Ammon's horn (tissue), 1 donor: ENCODE results near the gene TRPM2.
"Not testable (repeated sequence)": the region's sequence is repeated elsewhere in the genome, so short reads cannot be mapped to it uniquely, and the experiment has no call there.

Experiments used
- DNase-seq: peaks from one replicate; pipeline ENCODE4 v3.0.0-alpha.2; 2016; ENCODE audit warnings: low spot score

The TRPM2 gene

DNA sequence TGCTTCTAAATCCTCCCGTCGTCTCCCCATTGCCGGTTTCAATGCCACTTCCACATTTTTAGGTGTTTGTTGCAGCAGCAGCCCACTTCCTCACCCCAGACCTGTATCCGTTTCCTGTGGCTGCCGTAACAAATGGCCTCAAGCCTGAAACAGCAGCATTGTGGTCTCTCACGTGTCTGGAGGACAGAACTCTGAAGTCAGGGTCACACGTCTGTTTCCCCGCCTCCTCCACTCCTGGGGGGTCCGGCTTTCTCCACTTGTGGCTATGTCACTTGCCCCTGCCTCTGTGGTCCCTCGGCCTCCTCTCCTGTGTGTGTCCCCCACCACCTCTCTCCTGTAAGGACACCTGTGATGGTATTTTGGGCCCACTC lies 21.8 kb downstream of the TRPM2 start:
- DNase-seq = peak; percentile 57

DNA sequence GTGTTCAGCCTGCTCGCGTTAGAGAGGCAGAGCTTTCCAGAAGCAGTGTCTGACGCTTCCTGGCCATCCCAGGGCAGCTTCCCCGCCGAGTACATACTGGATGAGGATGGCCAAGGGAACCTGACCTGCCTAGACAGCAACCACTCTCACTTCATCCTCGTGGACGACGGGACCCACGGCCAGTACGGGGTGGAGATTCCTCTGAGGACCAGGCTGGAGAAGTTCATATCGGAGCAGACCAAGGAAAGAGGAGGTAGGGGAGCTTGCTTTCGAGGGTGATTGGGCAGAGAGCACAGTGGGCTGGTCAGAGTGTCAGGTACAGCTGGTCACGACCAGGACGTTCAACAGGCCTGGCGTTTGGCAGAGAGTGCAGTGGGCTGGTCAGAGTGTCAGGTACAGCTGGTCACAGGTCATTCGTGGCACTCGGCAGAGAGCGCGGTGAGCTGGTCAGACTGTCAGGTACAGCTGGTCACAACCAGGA lies 22.4 kb downstream of the TRPM2 start:
- DNase-seq = no peak

DNA sequence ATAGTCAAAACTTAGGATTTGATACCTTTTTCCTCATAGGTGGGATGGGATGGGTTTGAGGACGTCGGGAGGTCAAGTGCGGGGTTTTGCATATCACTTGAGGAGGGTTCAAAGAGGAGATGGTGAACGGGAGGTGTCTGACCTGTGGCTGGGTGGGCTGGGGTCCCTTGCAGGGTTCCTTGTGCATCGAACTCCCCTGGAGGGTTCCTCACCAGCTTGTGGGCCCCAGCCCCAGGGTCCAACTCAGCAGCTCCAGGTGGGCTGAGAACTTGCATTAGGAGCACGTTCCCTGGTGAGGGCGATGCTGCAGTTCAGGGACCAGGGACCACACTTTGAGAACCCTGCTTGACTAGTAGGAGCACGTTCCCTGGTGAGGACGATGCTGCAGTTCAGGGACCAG lies 23.2 kb downstream of the TRPM2 start:
- no peak for DNase-seq

DNA sequence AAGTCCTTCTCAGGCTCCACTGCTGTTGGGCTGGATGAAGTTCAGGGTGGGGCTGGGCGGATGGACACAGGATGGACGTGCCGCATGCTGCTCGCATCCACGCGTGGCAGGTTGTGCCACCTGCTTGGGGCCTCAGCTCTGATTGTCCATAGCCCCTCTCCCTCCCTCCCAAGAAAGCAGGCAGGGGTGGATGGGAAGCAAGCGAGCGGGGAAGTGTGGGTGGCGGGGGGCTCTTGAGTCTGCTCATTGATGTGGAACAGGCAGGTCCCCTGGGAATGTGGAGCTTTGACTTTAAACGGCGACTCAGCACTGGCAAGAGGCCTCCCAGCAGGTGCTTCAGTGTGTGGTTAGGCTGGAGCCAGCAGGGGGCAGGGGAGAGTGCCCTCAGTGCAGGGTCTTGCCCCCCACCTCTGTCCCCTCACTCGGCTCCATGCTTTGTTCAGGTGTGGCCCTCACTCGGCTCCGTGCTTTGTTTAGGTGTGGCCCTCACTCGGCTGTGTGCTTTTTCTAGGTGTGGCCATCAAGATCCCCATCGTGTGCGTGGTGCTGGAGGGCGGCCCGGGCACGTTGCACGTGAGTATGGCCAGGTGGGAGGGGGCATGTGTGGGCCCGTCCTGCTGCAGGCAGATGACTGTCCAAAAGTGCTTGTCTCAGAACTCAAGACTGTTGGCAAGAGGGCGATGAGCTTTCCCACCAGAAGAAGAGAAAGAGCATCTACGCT lies 23.9 kb downstream of the TRPM2 start:
- no peak for DNase-seq

DNA sequence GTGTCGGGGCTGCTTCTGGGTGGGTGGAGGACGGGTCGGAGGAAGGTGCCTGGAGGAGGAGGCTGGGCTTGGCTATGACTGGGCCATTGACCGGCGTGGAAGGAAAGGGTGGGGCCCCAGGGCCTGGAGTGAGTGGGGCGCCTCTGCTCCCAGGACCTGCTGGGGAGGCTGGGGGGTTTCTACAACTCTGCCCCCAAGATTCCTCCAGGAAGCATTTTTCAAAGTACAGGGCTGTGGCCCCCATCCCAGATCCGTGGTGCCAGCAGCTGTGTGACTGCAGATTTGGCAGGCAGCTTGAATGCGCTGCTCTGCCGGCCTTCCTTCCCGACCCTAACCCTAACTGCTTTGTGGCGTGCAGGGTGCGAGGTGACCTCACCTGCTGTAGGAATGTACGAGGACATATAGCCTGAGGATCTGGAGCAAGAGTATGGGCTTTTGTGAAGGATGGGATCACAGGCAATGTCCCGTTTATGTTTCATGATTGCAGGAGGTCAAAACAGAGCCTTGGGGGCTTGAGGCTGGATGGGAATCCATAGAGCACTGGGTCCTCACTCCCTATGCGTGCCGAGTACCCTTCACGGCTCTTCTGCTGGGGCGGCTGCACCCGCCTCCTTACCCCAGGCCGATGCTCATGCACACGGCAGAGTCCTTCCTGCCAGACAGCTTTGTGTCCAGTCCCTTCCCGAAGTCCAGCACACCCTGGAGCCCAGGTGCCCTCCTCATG lies 24.7 kb downstream of the TRPM2 start:
- DNase-seq = no peak

DNA sequence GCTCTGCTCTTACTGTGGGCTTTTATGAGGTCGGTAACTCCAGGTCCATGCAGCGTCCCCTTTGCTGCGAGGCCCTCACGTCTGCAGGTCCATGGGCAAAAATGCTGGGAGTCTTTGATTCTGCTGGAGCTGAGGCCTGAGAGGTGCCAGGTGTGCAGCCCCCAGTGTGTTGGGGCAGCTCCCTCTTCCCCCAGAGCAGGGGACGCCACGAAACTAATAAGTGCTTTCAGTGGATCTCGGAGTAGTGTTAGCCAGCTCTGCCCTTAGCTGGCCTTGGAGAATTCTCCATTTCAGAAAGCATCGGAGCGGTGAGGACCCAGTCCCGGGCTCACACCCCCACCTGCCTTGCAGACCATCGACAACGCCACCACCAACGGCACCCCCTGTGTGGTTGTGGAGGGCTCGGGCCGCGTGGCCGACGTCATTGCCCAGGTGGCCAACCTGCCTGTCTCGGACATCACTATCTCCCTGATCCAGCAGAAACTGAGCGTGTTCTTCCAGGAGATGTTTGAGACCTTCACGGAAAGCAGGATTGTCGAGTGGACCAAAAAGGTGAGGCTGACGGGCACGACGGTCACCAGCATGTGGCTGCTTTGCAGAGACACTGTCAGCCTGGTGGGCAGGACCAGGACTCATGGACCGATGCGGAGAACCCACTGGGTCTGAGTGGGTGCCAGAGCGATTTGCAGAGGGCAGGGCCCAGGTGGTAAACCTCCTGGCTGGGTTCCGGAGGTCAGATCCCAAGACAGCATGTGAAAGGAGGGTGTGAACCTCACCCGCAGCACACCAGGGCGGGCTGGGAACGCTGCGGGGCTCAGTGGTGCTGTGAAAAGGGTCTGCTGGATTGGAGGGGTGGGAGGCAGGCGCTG lies 25.5 kb downstream of the TRPM2 start:
- DNase-seq = no peak

DNA sequence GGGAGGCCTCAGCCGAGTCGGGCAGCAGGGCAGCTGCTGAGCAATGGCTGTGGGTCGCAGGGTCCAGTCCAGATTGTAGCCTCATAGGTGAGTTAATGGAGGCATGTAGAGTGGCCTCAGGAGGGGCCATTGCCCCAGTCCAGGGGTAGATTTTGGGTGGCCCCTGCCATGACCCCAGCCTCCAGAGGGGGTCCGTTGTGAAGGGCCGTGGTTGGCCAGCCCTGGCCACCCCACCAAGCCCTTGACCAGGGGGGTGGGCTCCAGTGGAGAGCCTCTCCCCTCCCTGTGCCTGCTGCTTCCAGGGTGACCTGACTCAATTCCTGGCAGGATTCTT lies 26.1 kb downstream of the TRPM2 start:
- no peak for DNase-seq

DNA sequence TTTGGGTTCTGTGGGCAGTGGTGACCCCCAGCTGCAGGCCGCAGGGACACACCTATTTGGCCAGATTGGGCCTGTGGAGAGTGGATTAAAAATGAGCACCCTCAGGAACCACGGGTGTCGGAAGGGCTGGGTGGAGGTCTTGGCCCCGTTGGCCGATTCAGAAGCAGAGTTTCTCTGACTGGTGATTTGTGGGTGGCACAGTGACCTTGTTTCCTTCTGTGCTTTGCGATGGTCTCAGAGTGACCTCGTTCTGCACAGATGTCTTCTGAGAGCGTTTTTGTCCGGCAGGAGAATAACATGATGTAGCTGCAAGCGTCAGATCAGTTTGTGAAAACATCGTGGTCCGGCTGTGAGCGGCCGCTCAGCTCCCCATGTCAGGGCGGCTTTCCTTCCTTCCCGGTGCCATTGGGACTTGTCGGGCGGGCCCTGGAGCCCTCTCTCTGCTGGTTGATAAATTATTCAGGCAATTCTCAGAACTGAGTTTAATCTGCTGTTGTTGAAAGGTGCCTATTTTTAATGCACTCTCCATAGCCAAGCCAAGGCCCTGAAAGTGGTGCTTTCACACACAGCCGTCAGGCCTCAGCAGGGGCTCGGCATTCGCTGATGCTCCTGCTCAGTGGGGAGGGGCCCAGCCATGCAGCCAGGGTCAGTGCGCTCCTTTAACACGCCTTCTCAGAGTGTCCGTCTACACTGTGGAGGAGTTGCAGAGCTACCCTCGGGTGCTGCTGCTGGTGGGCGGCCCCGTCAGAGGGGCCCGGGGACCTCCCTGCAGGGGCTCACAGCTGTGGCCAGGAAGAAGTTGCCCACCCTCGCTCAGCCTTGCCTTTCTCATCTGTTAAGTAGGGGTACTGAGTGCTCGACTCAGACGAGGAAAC lies 26.8 kb downstream of the TRPM2 start:
- no peak for DNase-seq

DNA sequence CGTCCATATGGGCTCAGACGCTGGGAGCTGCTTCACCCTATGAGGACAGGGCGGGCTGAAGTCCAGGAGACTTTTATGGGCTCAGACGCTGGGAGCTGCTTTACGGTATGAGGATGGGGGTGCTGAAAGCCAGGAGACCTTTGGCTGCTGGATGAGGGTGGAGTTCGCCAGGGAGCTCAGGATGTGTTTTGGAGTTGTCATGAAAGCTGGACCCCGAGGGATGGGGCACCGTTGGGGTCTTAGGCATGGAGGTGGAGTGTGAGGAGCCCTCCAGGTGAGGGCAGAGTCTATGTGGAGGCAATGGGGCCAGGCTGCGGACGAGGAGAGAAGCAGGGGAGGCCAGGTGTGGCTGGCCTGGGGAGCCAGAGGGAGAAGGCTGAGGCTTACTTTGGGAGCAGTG lies 27.5 kb downstream of the TRPM2 start:
- DNase-seq = no peak

DNA sequence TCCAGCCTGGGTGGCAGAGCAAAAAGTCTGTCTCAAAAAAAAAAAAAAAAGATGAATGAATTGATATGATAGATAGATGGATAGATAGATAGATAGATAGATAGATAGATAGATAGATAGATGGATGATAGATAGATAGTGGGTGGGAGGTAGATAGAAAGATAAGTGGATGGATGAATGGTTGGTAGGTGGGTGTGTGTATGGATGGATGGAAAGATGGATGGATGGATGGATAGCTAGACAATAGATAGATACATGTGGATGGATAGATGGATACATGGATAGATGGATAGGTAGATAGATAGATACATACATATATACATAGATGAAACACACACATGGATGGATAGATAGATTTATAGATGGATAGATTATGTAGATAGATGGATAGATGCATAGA lies 28.5 kb downstream of the TRPM2 start:
- no peak for DNase-seq

DNA sequence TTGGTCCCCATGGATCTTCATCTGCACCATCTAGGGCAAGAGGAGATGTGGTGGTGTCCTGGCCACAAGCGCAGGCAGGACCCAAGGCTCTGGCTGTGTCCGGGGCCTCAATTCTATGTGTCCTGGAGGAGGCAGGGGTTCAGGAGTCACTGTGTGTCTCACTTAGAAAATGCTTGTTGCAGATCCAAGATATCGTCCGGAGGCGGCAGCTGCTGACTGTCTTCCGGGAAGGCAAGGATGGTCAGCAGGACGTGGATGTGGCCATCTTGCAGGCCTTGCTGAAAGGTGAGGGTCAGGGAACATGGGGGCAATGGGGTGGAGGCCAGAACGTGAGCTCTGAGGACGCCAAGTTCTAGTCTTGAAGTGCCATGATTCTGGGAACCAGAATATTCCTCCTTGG lies 29.1 kb downstream of the TRPM2 start:
- DNase-seq = no peak

DNA sequence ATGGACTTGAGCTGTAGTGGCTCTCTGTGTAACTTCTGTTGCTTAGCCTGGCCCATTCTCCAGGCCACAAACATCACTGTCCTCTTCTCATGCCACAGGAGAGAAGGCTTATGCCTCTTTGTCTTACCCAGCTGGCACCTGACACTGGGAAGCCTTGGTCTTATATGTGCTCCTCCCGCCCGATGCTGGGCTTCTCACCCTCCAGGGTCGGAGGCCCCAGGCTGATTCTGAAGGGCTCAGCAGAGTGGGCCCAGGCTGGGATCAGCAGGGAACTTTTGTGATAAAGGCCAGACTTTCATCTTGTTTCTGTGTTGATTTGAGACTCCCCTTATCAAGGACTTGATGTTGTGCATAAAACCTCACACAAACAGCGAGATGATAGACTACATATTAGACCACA lies 29.8 kb downstream of the TRPM2 start:
- no peak for DNase-seq

DNA sequence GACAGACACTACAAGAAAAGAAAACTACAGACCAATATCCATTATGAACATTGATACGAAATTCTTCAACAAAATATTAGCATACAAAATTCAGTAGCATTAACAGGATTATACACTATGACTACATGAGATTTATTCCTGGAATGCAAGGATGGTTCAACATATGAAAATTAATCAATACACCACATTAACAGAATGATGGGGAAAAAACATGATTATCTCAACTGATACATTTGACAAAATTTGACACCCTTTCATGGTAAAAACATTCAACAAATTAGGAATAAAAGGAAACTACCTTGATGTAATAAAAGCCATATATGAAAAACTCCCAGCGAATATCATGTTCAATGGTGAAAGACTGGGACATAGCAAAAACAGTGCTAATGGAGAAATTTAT lies 31.5 kb downstream of the TRPM2 start:
- no peak for DNase-seq

DNA sequence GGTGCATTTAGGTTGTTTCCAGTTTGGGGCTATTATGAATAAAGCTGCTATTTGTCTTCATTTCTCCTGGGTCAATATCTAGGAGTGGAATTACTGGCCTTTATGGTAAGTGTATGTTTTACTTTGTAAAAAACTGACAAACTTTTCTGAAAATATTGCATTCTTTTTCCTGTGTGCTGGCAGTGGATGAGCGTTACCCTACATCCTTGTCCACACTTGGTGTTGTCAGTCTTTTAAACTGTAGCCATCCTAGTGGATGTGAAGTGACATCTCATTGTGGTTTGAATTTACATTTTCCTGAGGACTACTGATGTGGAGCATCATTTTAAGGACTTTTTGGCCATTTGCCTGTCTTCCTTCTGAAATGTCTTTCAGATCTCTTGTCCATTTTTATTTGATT lies 35.9 kb downstream of the TRPM2 start:
- DNase-seq = no peak

DNA sequence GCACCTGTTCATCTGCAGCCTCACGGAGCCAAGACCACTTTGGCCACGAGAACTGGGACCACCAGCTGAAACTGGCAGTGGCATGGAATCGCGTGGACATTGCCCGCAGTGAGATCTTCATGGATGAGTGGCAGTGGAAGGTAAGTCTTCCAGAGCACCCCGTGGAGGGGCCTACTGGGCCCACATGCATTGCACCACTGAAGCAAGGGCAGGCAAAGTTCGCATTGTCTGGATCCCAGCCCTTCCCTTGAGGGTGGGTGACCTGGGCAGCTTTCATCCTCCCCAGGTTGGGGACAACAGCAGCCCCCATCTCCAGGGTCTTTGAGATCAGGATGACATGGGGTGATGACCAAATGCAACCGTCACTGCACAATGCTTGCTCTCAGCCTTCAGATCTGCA lies 37.5 kb downstream of the TRPM2 start:
- no peak for DNase-seq

DNA sequence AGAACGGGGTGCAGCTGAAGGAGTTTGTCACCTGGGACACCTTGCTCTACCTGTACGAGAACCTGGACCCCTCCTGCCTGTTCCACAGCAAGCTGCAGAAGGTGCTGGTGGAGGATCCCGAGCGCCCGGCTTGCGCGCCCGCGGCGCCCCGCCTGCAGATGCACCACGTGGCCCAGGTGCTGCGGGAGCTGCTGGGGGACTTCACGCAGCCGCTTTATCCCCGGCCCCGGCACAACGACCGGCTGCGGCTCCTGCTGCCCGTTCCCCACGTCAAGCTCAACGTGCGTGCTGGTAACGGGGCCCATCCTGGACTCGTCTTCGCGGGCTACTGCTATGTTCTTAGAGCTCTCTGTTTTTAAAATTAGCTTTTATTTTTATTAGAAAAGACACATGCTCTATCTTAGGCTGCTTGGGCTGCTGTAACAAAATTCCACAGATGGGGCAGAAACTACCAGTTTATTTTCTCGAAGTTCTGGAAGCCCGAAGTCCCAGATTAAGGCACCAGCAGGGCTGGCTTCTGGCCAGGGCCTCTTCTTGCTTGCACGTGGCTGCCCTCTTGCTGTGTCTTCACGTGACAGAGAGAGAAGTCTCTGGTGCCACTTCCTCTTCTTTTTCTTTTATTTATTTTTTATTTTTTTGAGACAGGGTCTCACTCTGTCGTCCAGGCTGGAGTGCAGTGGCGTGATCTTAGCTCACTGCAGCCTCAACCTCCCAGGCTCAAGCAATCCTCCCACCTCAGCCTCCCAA lies 38.1 kb downstream of the TRPM2 start:
- DNase-seq = no peak

DNA sequence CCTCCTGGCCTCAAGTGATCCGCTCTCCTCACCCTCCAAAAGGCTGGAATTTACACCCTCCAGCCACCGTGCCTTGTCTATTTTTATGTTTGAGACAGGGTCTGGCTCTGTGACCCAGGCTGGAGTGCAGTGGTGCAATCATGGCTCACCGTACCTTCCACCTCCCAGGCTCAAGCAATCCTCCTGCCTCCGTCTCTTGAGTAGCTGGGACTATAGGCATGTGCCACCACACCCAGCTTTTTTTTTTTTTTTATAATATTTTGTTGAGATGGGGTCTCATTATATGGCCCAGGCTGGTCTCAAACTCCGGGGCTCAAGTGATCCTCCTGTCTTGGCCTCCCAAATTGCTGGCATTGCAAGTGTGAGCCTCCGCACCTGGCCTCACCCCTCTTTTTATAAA lies 38.8 kb downstream of the TRPM2 start:
- no peak for DNase-seq

DNA sequence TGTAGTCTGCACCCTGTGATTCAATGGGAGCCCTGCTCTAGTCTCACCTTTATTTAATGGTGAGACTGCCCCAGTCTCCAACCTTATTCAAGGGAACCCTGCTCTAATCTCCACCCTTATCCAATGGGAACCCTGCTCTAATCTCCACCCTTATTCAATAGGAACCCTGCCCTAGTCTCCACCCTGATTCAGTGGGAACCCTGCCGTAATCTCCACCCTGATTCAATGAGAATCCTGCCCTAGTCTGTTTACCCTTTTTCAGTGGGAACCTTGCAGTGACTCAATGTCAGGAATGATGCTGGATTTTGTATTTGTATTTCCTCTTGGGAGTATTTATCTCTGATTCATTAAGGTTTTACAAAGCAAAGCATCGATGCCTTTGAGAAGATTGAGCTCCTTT lies 39.5 kb downstream of the TRPM2 start:
- DNase-seq = no peak

DNA sequence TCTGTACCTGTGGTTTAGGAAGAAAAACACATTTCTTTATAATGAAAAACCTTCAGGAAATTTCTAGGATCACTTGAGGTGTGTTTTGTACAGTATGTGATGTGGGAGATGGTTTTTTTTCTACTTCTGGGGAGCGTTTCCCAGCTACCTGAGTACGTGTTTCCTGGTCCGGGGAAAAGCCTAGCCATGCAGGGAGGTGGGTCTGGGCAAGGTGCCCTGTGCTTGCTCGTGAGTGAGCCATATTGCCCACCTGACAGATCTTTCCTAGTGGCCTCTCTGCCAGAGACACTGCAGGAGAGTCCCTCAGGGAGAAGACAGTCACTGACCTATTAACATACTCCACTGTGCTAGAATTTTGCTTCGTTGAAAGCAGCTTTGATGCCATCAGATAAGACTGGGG lies 41.3 kb downstream of the TRPM2 start:
- DNase-seq = no peak

DNA sequence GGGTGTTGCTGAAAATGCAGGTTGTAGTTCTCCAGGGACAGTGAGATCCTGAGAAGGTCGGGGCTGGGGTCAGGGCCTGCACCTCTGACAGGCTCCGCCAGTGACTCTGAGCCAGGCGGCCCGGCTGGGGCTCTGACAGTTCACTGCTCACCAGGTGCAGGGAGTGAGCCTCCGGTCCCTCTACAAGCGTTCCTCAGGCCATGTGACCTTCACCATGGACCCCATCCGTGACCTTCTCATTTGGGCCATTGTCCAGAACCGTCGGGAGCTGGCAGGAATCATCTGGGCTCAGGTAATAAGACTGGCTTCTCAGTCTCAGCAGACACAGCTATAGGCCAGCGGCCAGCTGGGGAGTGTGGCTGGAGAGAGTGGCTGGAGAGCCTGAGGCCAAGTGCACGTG lies 41.8 kb downstream of the TRPM2 start:
- DNase-seq = no peak

DNA sequence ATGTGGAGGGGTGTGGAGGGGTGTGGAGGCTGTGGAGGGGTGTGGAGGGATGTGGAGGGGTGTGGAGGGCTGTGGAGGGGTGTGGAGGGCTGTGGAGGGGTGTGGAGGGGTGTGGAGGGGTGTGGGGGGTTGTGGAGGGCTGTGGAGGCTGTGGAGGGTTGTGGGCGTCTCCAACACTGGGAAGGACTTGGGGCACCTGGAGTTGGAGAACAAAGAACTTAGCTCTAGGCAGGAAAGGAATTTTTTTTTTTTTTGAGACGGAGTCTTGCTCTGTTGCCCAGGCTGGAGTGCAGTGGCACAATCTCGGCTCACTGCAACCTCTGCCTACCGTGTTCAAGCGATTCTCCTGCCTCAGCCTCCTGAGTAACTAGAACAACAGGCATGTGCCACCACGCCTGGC lies 43.4 kb downstream of the TRPM2 start:
- DNase-seq = not testable (repeated sequence)
